HepG2 (cell line): ENCODE results near the gene ANKRD55. TPM values are rescaled to one million over a fixed set of nuclear protein-coding genes. Genes with fewer than 3 reads are reported as not detected.

ENCODE experiments used
- ATAC-seq: fragments of 200-7000 bp; cut with Tn5 transposase; 3 replicates; pipeline ENCODE4 v1.9.1; 2020; ENCODE audit warnings: mild to moderate bottlenecking, moderate library complexity
- BruUV-seq: library from RNA; stranded (reverse); fragments of 400-500 nt; replicated peaks from 2 replicates; lab custom pipeline; 2021; lab: Mats Ljungman, UMichigan
- CTCF ChIA-PET: fragments of 300-600 bp; formaldehyde crosslinking; extraction: SDS; loops from one replicate; lab custom pipeline; 2021; ENCODE audit warnings: low total read pairs, inconsistent platforms, low intra/inter-chr PET ratio; lab: Yijun Ruan, JAX
- POLR2A ChIA-PET: fragments of 350-600 bp; sonication (Branson Sonifier 250); formaldehyde crosslinking; loops from one replicate; lab custom pipeline; 2020; ENCODE audit warnings: antibody characterized with exemption, inconsistent platforms; lab: Yijun Ruan, JAX
- DNase-seq: peaks from one replicate; pipeline ENCODE4 v3.0.0-alpha.2; 2015; ENCODE audit warnings: low spot score
- FAIRE-seq: peaks from 3 replicates; lab custom pipeline; 2011; peaks lifted over from hg19 to GRCh38; lab: Jason Lieb, UNC
- H2AFZ ChIP-seq: one replicate; pipeline ENCODE4 v1.6.1; 2011; ENCODE audit warnings: low read length, inconsistent platforms
- H3K27ac ChIP-seq: fragments of 300-600 bp; 3 replicates; pipeline ENCODE4 v1.8.0; 2011; ENCODE audit warnings: mixed run types, mild to moderate bottlenecking, mixed read lengths, low read length, inconsistent platforms; ENCODE audit not compliant: insufficient read depth; ENCODE audit errors: extremely low read length
- H3K27me3 ChIP-seq, 2 experiments: fragments of 200-600 bp in 1 of 2; 2 replicates in 1 of 2; 3 replicates in 1 of 2; pipeline versions ENCODE4 v1.6.0 to v1.8.0; 2011; ENCODE audit warnings: low read length in 2 of 2, mild to moderate bottlenecking in 2 of 2, moderate library complexity in 2 of 2, inconsistent platforms in 1 of 2; ENCODE audit not compliant: insufficient read depth in 2 of 2, control insufficient read depth in 1 of 2
- H3K36me3 ChIP-seq, 2 experiments: fragments of 200-600 bp in 1 of 2; replicated peaks in 1 of 2; 2 replicates in 1 of 2; 3 replicates in 1 of 2; pipeline versions ENCODE4 v1.5.1 to v1.8.0; 2011; ENCODE audit warnings: low read length in 2 of 2, inconsistent platforms in 1 of 2; ENCODE audit not compliant: insufficient read depth in 2 of 2, control insufficient read depth in 1 of 2
- H3K4me1 ChIP-seq: 2 replicates; pipeline ENCODE4 v1.5.1; 2012; ENCODE audit warnings: low read length, inconsistent platforms; ENCODE audit not compliant: insufficient read depth
- H3K4me2 ChIP-seq: 2 replicates; pipeline ENCODE4 v1.6.0; 2011; ENCODE audit warnings: low read depth, low read length, inconsistent platforms
- H3K4me3 ChIP-seq, 3 experiments: fragments of 200-600 bp in 1 of 3; sonication (generic), shearing (Covaris generic) in 1 of 3; replicated peaks in 1 of 3; 2 replicates each; pipeline ENCODE4 v1.5.1; 2011 to 2016; ENCODE audit warnings: low read length in 3 of 3, inconsistent platforms in 2 of 3, low read depth in 2 of 3, mild to moderate bottlenecking in 2 of 3, control low read depth in 1 of 3, mixed read lengths in 1 of 3; ENCODE audit not compliant: insufficient read depth in 1 of 3
- H3K79me2 ChIP-seq: one replicate; pipeline ENCODE4 v1.6.1; 2011; ENCODE audit warnings: low read length, inconsistent platforms; ENCODE audit not compliant: insufficient read depth
- H3K9ac ChIP-seq: 2 replicates; pipeline ENCODE4 v1.6.0; 2011; ENCODE audit warnings: mild to moderate bottlenecking, low read depth, low read length, inconsistent platforms; ENCODE audit not compliant: insufficient read depth
- H3K9me3 ChIP-seq: 2 replicates; pipeline ENCODE4 v1.5.1; 2012; ENCODE audit warnings: mild to moderate bottlenecking, low read length
- H4K20me1 ChIP-seq: 2 replicates; pipeline ENCODE4 v1.6.0; 2011; ENCODE audit warnings: inconsistent platforms, mild to moderate bottlenecking, low read length, moderate library complexity; ENCODE audit not compliant: insufficient read depth
- GZF1 ChIP-seq: sonication (generic); formaldehyde crosslinking; IDR thresholded peaks from 2 replicates; pipeline ENCODE4 v1.5.1; 2020; ENCODE audit warnings: mild to moderate bottlenecking, missing genetic modification reagents
- HES4 ChIP-seq: sonication (generic); formaldehyde crosslinking; IDR thresholded peaks from 2 replicates; pipeline ENCODE4 v1.9.0; 2021; ENCODE audit warnings: mild to moderate bottlenecking, missing genetic modification reagents, borderline replicate concordance
- HNF4G ChIP-seq, 2 experiments: sonication (generic) in 1 of 2; formaldehyde crosslinking in 1 of 2; IDR thresholded peaks; 2 replicates each; pipeline versions ENCODE4 v1.4.0 to v1.6.1; 2011 to 2020; ENCODE audit warnings: borderline replicate concordance in 2 of 2, low read depth in 2 of 2, mild to moderate bottlenecking in 2 of 2, low read length in 1 of 2, missing genetic modification reagents in 1 of 2, moderate library complexity in 1 of 2
- HNRNPK ChIP-seq: fragments of 200-400 bp; formaldehyde crosslinking; IDR thresholded peaks from 2 replicates; pipeline ENCODE4 v1.6.1; 2018; ENCODE audit warnings: low read length, low read depth, moderate library complexity, mild to moderate bottlenecking; ENCODE audit not compliant: poor library complexity, severe bottlenecking
- NAIF1 ChIP-seq: sonication (generic); formaldehyde crosslinking; IDR thresholded peaks from 2 replicates; pipeline ENCODE4 v1.5.0; 2020; ENCODE audit warnings: mild to moderate bottlenecking, missing genetic modification reagents, borderline replicate concordance
- PHF8 ChIP-seq: sonication (generic); formaldehyde crosslinking; IDR thresholded peaks from 2 replicates; pipeline ENCODE4 v1.5.0; 2020; ENCODE audit warnings: missing genetic modification reagents
- POGZ ChIP-seq: sonication (generic); formaldehyde crosslinking; IDR thresholded peaks from 2 replicates; pipeline ENCODE4 v1.4.0; 2020; ENCODE audit warnings: mild to moderate bottlenecking, missing genetic modification reagents
- RCOR2 ChIP-seq: IDR thresholded peaks from 2 replicates; pipeline ENCODE4 v1.6.1; 2016; ENCODE audit warnings: missing biosample characterization, missing genetic modification reagents
- SOX13 ChIP-seq, 3 experiments: fragments of 450-650 bp in 1 of 3; sonication (generic) in 1 of 3; formaldehyde crosslinking in 1 of 3; IDR thresholded peaks in 2 of 3; conservative IDR thresholded peaks in 1 of 3; 2 replicates each; pipeline versions ENCODE4 v1.5.0 to v1.6.1; 2016 to 2020; ENCODE audit warnings: antibody characterized with exemption in 1 of 3, mild to moderate bottlenecking in 1 of 3, missing compliant biosample characterization in 1 of 3, missing genetic modification reagents in 1 of 3, moderate library complexity in 1 of 3
- ZNF558 ChIP-seq: sonication (generic); formaldehyde crosslinking; IDR thresholded peaks from 2 replicates; pipeline ENCODE4 v1.9.0; 2022; ENCODE audit warnings: mild to moderate bottlenecking, missing genetic modification reagents, borderline replicate concordance
- WGBS: methylation state at CpG from one replicate; pipeline ENCODE4 v1.1.6; 2017; ENCODE audit warnings: low lambda C conversion rate; 5-methylcytosine and 5-hydroxymethylcytosine counted together
- in situ Hi-C: cut with HindIII; loops from 2 replicates; pipeline ENCODE4 v1.10.0; 2017; ENCODE audit warnings: low pct_unique_long_range_greater_than_20kb; ENCODE audit not compliant: extremely low pct_ligation_motif_present
- intact Hi-C: fragments of 100-400 bp; cut with micrococcal nuclease; formaldehyde crosslinking; loops from one replicate; pipeline ENCODE4 v1.10.0; 2022; ENCODE audit not compliant: unreplicated experiment
- polyA plus RNA-seq, 8 experiments: library from polyadenylated mRNA; depleted of rRNA in 3 of 8; stranded (reverse) in 7 of 8; unstranded in 1 of 8; fragments of >200 nt; fragmentation: Illumina TruSeq in 4 of 8; extraction: Trizol in 4 of 8; gene quantifications; 2 replicates each; pipeline versions ENCODE4 v1.2.1 to v1.2.3, GENCODE V29; 2011 to 2016; ENCODE audit warnings: low read depth in 4 of 8, missing spikeins in 1 of 8, mixed read lengths in 1 of 8; ENCODE audit not compliant: insufficient read depth in 1 of 8
- total RNA-seq, 5 experiments: library from RNA; depleted of rRNA; stranded (reverse); fragments of >200 nt; fragmentation: Illumina TruSeq; extraction: Trizol; gene quantifications; 2 replicates each; pipeline ENCODE4 v1.2.3, GENCODE V29; 2016; ENCODE audit warnings: low read depth in 1 of 5
- TF ChIP-seq, protein P1 (sequence below): sonication (generic); formaldehyde crosslinking; conservative IDR thresholded peaks from 2 replicates; pipeline ENCODE4 v1.4.0; 2020; ENCODE audit warnings: mild to moderate bottlenecking, missing genetic modification reagents, moderate library complexity
- TF ChIP-seq, protein P2 (sequence below): sonication (generic); formaldehyde crosslinking; IDR thresholded peaks from 2 replicates; pipeline ENCODE4 v1.4.0; 2020; ENCODE audit warnings: missing genetic modification reagents, mild to moderate bottlenecking, borderline replicate concordance

ANKRD55 gene
- total and polyA plus RNA-seq, 2 of the 13 experiments (the other 11 are each of a cell fraction or from before 2014, with no cell fraction given), result 0.11 to 0.28 TPM

DNA sequence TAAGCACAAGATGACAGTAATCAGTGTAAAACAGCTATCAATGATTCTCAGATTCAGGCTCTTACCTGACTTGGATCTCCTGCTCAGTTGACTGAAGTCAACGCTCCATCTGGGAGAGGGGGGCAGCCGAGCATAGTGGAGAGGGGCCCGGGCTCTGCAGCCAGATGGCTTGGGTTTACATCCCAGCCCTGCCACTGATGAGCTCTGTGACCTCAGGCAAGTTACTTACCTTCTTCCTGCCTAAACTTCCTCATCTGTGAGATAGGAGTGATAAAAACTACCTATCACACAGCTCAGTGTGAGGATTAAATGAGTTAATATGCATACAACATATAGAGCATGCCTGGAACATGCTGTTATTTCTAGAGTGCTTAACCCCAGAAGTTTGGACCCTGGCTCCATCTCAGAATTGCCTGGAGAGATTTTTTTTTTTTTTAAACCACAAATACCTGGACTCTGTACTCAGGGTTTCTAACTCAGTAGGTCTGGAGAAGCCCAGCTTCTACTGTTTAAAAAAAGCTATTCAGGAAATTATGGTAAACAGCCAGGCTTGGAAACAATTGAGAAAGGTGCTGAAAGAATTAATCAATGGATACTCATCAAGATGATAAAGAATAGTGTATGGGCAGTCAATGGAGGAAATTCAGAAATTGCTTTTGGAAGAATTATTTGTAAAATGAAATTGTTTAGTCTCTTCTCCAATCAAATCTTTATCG is 72.2 kb downstream of the ANKRD55 start:
- Histone ChIP-seq H3K27me3 (no peaks in the 10 kb centered on the region), H3K4me2 (peak overlapping the region; percentile 48), H3K9me3 (no peaks in the 10 kb centered on the region), H3K4me1 (peaks cover 90% of the 10 kb centered on the region), H3K36me3 (no peaks in the 10 kb centered on the region), H3K79me2 (no peaks in the 10 kb centered on the region), H2AFZ (no peak overlapping the region), H3K27ac (peak overlapping the region; percentile 16), H3K4me3 (no peak overlapping the region), H4K20me1 (no peaks in the 10 kb centered on the region), H3K9ac (no peak overlapping the region)
- 24% methylated on average over 4 of the region's 4 CpGs for WGBS
- FAIRE-seq, result no peak
- intact Hi-C loops, result loop anchor here (5.0 kb wide), 1 partner anchor 1174 kb away; the partner anchor contains the start of gene ESM1
- in situ Hi-C loops, result no loop called here
- CTCF ChIA-PET, result no interaction called here
- no TSS peak for BruUV-seq
- peak; percentile 73 for ATAC-seq
- peak; percentile 49 for DNase-seq
- POLR2A ChIA-PET, result interaction anchor here (0.8 to 1.5 kb wide), 2 partner anchors 18 to 103 kb away, joined by 3 read pairs; no protein-coding TSS in a partner anchor
- TF ChIP-seq RCOR2 (CRISPR knock-in tag) (peak; percentile 26; the same call in 1 of the 2 replicates), HES4 (CRISPR knock-in tag) (no peak), PHF8 (no peak), ZNF558 (CRISPR knock-in tag) (no peak), SOX13 (IDR thresholded peaks at IDR 0.05) (no peak), SOX13 (CRISPR knock-in tag; conservative IDR thresholded peaks at IDR 0.05 in 1 of 2, IDR thresholded peaks at IDR 0.05 in 1 of 2) (0 out of 4 replicates have a peak, but pooled peaks of 1 of the 2 experiments have one; percentile 22), HNRNPK (no peak), POGZ (CRISPR knock-in tag) (peak; percentile 29; the same call in 1 of the 2 replicates), GZF1 (CRISPR knock-in tag) (peak; percentile 92), HNF4G (IDR thresholded peaks at IDR 0.05; ENCODE audit: borderline replicate concordance, low read depth, low read length) (peak; percentile 62), HNF4G (CRISPR knock-in tag; IDR thresholded peaks at IDR 0.05; ENCODE audit: borderline replicate concordance, low read depth) (no peak), NAIF1 (0 out of 2 replicates have a peak, but pooled peaks have one; percentile 38)
- TF ChIP-seq, protein P1, sequence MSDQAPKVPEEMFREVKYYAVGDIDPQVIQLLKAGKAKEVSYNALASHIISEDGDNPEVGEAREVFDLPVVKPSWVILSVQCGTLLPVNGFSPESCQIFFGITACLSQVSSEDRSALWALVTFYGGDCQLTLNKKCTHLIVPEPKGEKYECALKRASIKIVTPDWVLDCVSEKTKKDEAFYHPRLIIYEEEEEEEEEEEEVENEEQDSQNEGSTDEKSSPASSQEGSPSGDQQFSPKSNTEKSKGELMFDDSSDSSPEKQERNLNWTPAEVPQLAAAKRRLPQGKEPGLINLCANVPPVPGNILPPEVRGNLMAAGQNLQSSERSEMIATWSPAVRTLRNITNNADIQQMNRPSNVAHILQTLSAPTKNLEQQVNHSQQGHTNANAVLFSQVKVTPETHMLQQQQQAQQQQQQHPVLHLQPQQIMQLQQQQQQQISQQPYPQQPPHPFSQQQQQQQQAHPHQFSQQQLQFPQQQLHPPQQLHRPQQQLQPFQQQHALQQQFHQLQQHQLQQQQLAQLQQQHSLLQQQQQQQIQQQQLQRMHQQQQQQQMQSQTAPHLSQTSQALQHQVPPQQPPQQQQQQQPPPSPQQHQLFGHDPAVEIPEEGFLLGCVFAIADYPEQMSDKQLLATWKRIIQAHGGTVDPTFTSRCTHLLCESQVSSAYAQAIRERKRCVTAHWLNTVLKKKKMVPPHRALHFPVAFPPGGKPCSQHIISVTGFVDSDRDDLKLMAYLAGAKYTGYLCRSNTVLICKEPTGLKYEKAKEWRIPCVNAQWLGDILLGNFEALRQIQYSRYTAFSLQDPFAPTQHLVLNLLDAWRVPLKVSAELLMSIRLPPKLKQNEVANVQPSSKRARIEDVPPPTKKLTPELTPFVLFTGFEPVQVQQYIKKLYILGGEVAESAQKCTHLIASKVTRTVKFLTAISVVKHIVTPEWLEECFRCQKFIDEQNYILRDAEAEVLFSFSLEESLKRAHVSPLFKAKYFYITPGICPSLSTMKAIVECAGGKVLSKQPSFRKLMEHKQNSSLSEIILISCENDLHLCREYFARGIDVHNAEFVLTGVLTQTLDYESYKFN, result 0 out of 2 replicates have a peak, but pooled peaks have one; percentile 45
- TF ChIP-seq, protein P2, sequence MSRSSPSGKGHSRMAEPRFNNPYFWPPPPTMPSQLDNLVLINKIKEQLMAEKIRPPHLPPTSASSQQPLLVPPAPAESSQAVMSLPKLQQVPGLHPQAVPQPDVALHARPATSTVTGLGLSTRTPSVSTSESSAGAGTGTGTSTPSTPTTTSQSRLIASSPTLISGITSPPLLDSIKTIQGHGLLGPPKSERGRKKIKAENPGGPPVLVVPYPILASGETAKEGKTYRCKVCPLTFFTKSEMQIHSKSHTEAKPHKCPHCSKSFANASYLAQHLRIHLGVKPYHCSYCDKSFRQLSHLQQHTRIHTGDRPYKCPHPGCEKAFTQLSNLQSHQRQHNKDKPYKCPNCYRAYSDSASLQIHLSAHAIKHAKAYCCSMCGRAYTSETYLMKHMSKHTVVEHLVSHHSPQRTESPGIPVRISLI (CRISPR knock-in tag), result peak; percentile 88
